Measurements from ENCODE around the gene ZGLP1. TPM values are rescaled to one million over a fixed set of nuclear protein-coding genes. Genes with fewer than 3 reads are reported as not detected.

Gene ZGLP1
- total RNA-seq, 3 donors from 2014 or later = 6.9 to 10.1 (median 9.3) TPM

GRCh38 chr19:10292789-10293636 lies 16.6 kb downstream of the ZGLP1 start:
- peaks cover 64% of the 10 kb centered on the region for H3K4me1 Mint-ChIP-seq (ENCODE audit: low read depth)

GRCh38 chr19:10292206-10292788 lies 17.3 kb downstream of the ZGLP1 start:
- Mint-ChIP-seq H3K4me1 (ENCODE audit: low read depth) (peaks cover 71% of the 10 kb centered on the region), H3K27me3 (ENCODE audit: low read depth) (peaks cover 77% of the 10 kb centered on the region), H3K36me3 (ENCODE audit: insufficient read depth) (no peaks in the 10 kb centered on the region), H3K9me3 (no peaks in the 10 kb centered on the region), H3K4me3 (peak overlapping the region; percentile 79)
- ATAC-seq = peak; percentile 20 to 29
- peak; percentile 64 for DNase-seq

More at GRCh38 chr19:10292789-10293636, 16.6 kb downstream of the ZGLP1 start:
- Mint-ChIP-seq H3K4me3 (peak overlapping the region; percentile 79), H3K27me3 (ENCODE audit: low read depth) (peaks cover 71% of the 10 kb centered on the region), H3K9me3 (no peaks in the 10 kb centered on the region), H3K36me3 (ENCODE audit: insufficient read depth) (no peaks in the 10 kb centered on the region)
- ATAC-seq (no peak), DNase-seq (no peak)

- peak overlapping the region; percentile 79 for H3K4me3 Mint-ChIP-seq
- DNase-seq (no peak), ATAC-seq (peak; percentile 0 to 2)
- H3K4me1 Mint-ChIP-seq (ENCODE audit: low read depth) = peaks cover 76% of the 10 kb centered on the region
- no peaks in the 10 kb centered on the region for H3K9me3 Mint-ChIP-seq
- H3K27me3 Mint-ChIP-seq (ENCODE audit: low read depth) = peaks cover 76% of the 10 kb centered on the region
- H3K36me3 Mint-ChIP-seq (ENCODE audit: insufficient read depth) = no peaks in the 10 kb centered on the region
Observed at GRCh38 chr19:10291554-10292205, 17.9 kb downstream of the ZGLP1 start.

GRCh38 chr19:10290876-10291553 lies 18.6 kb downstream of the ZGLP1 start:
- peak; percentile 0 to 20 for ATAC-seq
- peak overlapping the region; percentile 79 for H3K4me3 Mint-ChIP-seq
- no peaks in the 10 kb centered on the region for H3K9me3 Mint-ChIP-seq
- DNase-seq = peak; percentile 57
- H3K4me1 Mint-ChIP-seq (ENCODE audit: low read depth) = peaks cover 82% of the 10 kb centered on the region
- H3K36me3 Mint-ChIP-seq (ENCODE audit: insufficient read depth) = no peaks in the 10 kb centered on the region
- peaks cover 74% of the 10 kb centered on the region for H3K27me3 Mint-ChIP-seq (ENCODE audit: low read depth)

DNA sequence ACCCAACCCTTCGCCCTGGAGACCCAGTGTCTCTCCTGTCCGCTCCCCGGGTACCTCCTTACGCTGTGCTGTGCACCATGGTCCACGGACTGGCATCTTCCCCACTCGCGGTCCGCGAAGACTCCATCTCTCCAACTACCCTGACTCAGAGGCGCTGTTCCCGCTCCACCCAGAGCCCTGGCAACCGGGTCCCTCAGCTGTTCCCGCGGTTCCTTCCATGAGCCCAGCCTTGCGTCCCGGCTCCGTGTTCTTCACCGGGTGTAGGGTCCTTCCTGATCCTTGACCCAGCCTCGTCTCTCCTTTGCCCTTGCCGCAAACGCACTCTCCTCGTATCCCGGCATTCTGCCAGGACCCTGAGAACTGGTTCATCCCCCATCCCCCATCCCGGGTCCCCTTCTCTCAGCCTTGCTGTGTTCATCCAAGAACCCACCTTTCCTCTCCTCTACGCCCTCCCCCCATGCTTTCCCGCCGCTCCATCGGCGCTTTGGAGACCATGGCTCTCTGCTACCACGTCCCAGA lies 19.2 kb downstream of the ZGLP1 start:
- H3K4me1 Mint-ChIP-seq (ENCODE audit: low read depth) = peaks cover 78% of the 10 kb centered on the region
- no peaks in the 10 kb centered on the region for H3K9me3 Mint-ChIP-seq
- H3K36me3 Mint-ChIP-seq (ENCODE audit: insufficient read depth) = peaks cover 6% of the 10 kb centered on the region
- ATAC-seq (no peak), DNase-seq (no peak)
- peaks cover 69% of the 10 kb centered on the region for H3K27me3 Mint-ChIP-seq (ENCODE audit: low read depth)
- H3K4me3 Mint-ChIP-seq = peak overlapping the region; percentile 79

DNA sequence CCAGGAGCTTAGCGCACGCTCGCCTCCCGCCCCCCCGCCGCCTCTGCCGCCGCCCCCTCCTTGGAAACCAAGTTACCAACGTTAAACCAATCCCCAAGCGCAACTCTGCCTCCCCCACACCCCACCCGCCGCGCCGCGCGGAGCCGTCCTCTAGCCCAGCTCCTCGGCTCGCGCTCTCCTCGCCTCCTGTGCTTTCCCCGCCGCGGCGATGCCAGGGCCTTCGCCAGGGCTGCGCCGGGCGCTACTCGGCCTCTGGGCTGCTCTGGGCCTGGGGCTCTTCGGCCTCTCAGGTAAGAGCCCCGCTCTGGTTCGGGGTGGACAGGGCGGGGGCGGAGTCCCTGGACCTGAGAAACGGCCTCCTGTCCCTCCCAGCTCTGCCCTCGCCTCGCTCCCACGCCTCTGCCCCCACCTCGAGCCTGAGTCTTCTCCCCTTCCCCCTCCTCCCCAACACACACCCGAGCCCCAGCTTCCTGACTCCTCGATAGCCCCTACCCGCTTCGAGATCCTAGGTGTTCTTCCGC lies 19.7 kb downstream of the ZGLP1 start, which contains the start of gene ICAM5:
TSS of gene ICAM5 (plus strand) at position 117 of the 521 bp plus-strand sequence. CDS start at position 209, 92 bp downstream.
- Mint-ChIP-seq H3K4me1 (ENCODE audit: low read depth) (peaks cover 78% of the 10 kb centered on the region), H3K9me3 (no peaks in the 10 kb centered on the region), H3K27me3 (ENCODE audit: low read depth) (peaks cover 66% of the 10 kb centered on the region), H3K4me3 (peak within 1 kb of the TSS; percentile 79), H3K36me3 (ENCODE audit: insufficient read depth) (peaks cover 11% of the 10 kb centered on the region)
- ATAC-seq (peak; percentile 29), DNase-seq (peak; percentile 62)

DNA sequence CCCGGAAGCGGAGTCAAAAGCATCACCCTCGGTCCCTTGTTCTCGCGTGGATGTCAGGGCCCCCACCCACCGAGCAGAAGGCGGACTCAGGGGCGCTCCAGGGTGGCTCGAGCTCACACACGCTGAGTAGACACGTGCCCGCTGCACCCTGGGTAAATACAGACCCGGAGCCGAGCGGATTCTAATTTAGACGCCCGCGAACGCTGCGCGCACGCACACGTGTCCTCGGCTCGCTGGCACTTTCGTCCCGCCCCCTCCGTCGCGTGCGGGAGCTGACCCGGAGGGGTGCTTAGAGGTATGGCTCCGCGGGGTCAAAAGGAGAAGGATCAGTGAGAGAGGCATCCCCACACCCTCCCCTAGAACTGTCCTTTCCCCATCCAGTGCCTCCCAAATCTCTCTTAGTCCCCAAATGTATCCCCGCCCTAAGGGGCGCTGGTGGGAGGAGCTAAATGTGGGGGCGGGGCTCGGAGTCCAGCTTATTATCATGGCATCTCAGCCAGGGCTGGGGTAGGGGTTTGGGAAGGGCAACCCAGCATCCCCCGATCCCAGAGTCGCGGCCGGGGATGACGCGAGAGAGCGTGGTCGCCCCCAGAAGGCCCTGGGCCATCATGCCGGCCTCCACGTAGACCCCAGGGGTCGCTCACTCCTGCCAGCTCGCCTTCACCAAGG lies 20.3 kb downstream of the ZGLP1 start:
- ATAC-seq (peak; percentile 68 to 69), DNase-seq (peak; percentile 50)
- Mint-ChIP-seq H3K36me3 (ENCODE audit: insufficient read depth) (peaks cover 11% of the 10 kb centered on the region), H3K4me1 (ENCODE audit: low read depth) (peaks cover 72% of the 10 kb centered on the region), H3K9me3 (no peaks in the 10 kb centered on the region), H3K27me3 (ENCODE audit: low read depth) (peaks cover 61% of the 10 kb centered on the region), H3K4me3 (peak overlapping the region; percentile 74)

GRCh38 chr19:10288662-10289166 lies 20.9 kb downstream of the ZGLP1 start:
- H3K27me3 Mint-ChIP-seq (ENCODE audit: low read depth) = peaks cover 56% of the 10 kb centered on the region
- peak overlapping the region; percentile 74 for H3K4me3 Mint-ChIP-seq
- peak; percentile 9 to 10 for ATAC-seq
- peaks cover 17% of the 10 kb centered on the region for H3K36me3 Mint-ChIP-seq (ENCODE audit: insufficient read depth)
- no peaks in the 10 kb centered on the region for H3K9me3 Mint-ChIP-seq
- peaks cover 72% of the 10 kb centered on the region for H3K4me1 Mint-ChIP-seq (ENCODE audit: low read depth)
- peak; percentile 39 for DNase-seq

DNA sequence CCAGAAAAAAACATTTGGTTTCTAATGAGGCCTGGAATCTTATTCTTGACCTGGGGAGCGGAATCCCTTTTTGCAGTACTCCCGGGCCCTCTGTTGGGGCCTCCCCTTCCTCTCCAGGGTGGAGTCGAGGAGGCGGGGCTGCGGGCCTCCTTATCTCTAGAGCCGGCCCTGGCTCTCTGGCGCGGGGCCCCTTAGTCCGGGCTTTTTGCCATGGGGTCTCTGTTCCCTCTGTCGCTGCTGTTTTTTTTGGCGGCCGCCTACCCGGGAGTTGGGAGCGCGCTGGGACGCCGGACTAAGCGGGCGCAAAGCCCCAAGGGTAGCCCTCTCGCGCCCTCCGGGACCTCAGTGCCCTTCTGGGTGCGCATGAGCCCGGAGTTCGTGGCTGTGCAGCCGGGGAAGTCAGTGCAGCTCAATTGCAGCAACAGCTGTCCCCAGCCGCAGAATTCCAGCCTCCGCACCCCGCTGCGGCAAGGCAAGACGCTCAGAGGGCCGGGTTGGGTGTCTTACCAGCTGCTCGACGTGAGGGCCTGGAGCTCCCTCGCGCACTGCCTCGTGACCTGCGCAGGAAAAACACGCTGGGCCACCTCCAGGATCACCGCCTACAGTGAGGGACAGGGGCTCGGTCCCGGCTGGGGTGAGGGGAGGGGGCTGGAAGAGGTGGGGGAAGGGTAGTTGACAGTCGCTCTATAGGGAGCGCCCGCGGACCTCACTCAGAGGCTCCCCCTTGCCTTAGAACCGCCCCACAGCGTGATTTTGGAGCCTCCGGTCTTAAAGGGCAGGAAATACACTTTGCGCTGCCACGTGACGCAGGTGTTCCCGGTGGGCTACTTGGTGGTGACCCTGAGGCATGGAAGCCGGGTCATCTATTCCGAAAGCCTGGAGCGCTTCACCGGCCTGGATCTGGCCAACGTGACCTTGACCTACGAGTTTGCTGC lies 22.5 kb downstream of the ZGLP1 start, which contains the start of gene ICAM4:
TSS of gene ICAM4 (plus strand) at position 153 of the 935 bp plus-strand sequence. CDS start at position 211, 58 bp downstream.
- Mint-ChIP-seq H3K9me3 (no peaks in the 10 kb centered on the region), H3K4me3 (no peak within 1 kb of the TSS), H3K4me1 (ENCODE audit: low read depth) (peaks cover 59% of the 10 kb centered on the region), H3K36me3 (ENCODE audit: insufficient read depth) (peaks cover 17% of the 10 kb centered on the region), H3K27me3 (ENCODE audit: low read depth) (peaks cover 40% of the 10 kb centered on the region)
- ATAC-seq = no peak
- DNase-seq = peak; percentile 16

DNA sequence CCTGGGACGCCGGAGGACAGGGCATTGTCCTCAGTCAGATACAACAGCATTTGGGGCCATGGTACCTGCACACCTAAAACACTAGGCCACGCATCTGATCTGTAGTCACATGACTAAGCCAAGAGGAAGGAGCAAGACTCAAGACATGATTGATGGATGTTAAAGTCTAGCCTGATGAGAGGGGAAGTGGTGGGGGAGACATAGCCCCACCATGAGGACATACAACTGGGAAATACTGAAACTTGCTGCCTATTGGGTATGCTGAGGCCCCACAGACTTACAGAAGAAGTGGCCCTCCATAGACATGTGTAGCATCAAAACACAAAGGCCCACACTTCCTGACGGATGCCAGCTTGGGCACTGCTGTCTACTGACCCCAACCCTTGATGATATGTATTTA lies 24.2 kb downstream of the ZGLP1 start:
- no peak for ATAC-seq
- Mint-ChIP-seq H3K4me1 (ENCODE audit: low read depth) (peaks cover 43% of the 10 kb centered on the region), H3K36me3 (ENCODE audit: insufficient read depth) (peaks cover 17% of the 10 kb centered on the region), H3K9me3 (no peaks in the 10 kb centered on the region), H3K27me3 (ENCODE audit: low read depth) (peaks cover 25% of the 10 kb centered on the region), H3K4me3 (no peak overlapping the region)
- DNase-seq = no peak

DNA sequence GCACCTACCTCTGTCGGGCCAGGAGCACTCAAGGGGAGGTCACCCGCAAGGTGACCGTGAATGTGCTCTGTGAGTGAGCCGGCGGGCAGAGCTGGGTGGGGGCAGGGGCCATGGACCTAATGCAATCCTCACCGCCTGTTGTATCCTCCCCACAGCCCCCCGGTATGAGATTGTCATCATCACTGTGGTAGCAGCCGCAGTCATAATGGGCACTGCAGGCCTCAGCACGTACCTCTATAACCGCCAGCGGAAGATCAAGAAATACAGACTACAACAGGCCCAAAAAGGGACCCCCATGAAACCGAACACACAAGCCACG lies 24.7 kb downstream of the ZGLP1 start:
- H3K36me3 Mint-ChIP-seq (ENCODE audit: insufficient read depth) = peaks cover 19% of the 10 kb centered on the region
- ATAC-seq (no peak), DNase-seq (no peak)
- H3K9me3 Mint-ChIP-seq = no peaks in the 10 kb centered on the region
- H3K27me3 Mint-ChIP-seq (ENCODE audit: low read depth) = peaks cover 21% of the 10 kb centered on the region
- H3K4me3 Mint-ChIP-seq = no peak overlapping the region
- H3K4me1 Mint-ChIP-seq (ENCODE audit: low read depth) = peaks cover 40% of the 10 kb centered on the region
